BJ (cell line): ENCODE data around the gene USP43. TPM values are rescaled to one million over a fixed set of nuclear protein-coding genes. Genes with fewer than 3 reads are reported as not detected.

Experiments used
- CTCF ChIA-PET: fragments of 350-600 bp; formaldehyde crosslinking; extraction: SDS; loops from one replicate; lab custom pipeline; 2021; ENCODE audit warnings: antibody characterized with exemption, inconsistent platforms; lab: Yijun Ruan, JAX
- POLR2A ChIA-PET: fragments of 300-600 bp; sonication (Branson Sonifier 250); formaldehyde crosslinking; extraction: SDS; loops from one replicate; lab custom pipeline; 2021; ENCODE audit warnings: antibody characterized with exemption; lab: Charles Lee
- DNase-seq: peaks from one replicate; pipeline ENCODE4 v3.0.0-alpha.2; 2011; ENCODE audit warnings: low read depth
- H3K27me3 ChIP-seq: 2 replicates; pipeline ENCODE4 v1.6.0; 2011; ENCODE audit warnings: low read length; ENCODE audit not compliant: control insufficient read depth, insufficient read depth
- H3K36me3 ChIP-seq: 2 replicates; pipeline ENCODE4 v1.5.1; 2011; ENCODE audit warnings: low read length; ENCODE audit not compliant: control insufficient read depth, insufficient read depth
- H3K4me3 ChIP-seq: 2 replicates; pipeline ENCODE4 v1.5.1; 2011; ENCODE audit warnings: low read depth, mild to moderate bottlenecking, control low read depth, low read length
- CTCF ChIP-seq: IDR thresholded peaks from 2 replicates; pipeline ENCODE4 v1.5.1; 2011; ENCODE audit warnings: low read depth, mild to moderate bottlenecking, control low read depth, inconsistent platforms, low read length, moderate library complexity; ENCODE audit not compliant: insufficient read depth
- polyA plus RNA-seq: library from polyadenylated mRNA; depleted of rRNA; stranded (reverse); fragments of >200 nt; gene quantifications from 2 replicates; pipeline ENCODE4 v1.2.3, GENCODE V29; 2011

Gene USP43
- polyA plus RNA-seq, 1 experiment, result 0.23 TPM

GRCh38 chr17:9671559-9671958, 26.2 kb downstream of the USP43 start:
- TF ChIP-seq CTCF, result no peak
- no peak for DNase-seq
- H3K4me3 ChIP-seq, result no peak overlapping the region
- CTCF ChIA-PET, result no interaction called here
- POLR2A ChIA-PET, result no interaction called here
- H3K36me3 ChIP-seq, result no peaks in the 10 kb centered on the region
- H3K27me3 ChIP-seq, result no peaks in the 10 kb centered on the region

- POLR2A ChIA-PET, result no interaction called here
- TF ChIP-seq CTCF, result no peak
- DNase-seq, result no peak
These were observed 26.9 kb downstream of the USP43 start for GRCh38 chr17:9672266-9672665.

GRCh38 chr17:9672691-9673090, 27.4 kb downstream of the USP43 start:
- Histone ChIP-seq H3K4me3 (no peak overlapping the region), H3K27me3 (no peaks in the 10 kb centered on the region), H3K36me3 (no peaks in the 10 kb centered on the region)
- POLR2A ChIA-PET, result no interaction called here
- TF ChIP-seq CTCF, result no peak
- CTCF ChIA-PET, result no interaction called here
- DNase-seq, result no peak

More at GRCh38 chr17:9672266-9672665, 26.9 kb downstream of the USP43 start:
- Histone ChIP-seq H3K4me3 (no peak overlapping the region), H3K27me3 (no peaks in the 10 kb centered on the region), H3K36me3 (no peaks in the 10 kb centered on the region)
- CTCF ChIA-PET, result no interaction called here

DNA sequence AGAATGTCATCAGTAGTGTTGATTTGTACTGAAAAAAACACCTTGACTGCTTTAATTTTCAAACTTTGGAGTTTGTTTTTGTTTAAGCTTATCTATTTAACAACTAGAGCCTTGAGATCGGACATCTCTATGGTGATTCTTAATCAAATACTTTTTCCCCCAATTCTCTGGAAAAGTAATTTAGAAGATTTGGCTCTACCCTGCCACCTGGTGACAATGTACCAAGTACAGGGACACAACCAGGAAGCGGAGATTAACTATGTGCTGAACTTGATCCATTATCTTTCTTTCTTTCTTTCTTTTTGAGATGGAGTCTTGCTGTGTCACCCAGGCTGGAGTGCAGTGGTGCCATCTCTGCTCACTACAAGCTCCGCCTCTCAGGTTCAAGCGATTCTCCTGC, 30.8 kb downstream of the USP43 start:
- TF ChIP-seq CTCF, result peak; percentile 19; the same call in 1 of the 2 replicates
- DNase-seq, result no peak
- ChIA-PET POLR2A (no interaction called here), CTCF (interaction anchor here (1.1 to 5.3 kb wide), 2 partner anchors 18 to 99 kb away, joined by 4 to 32 read pairs; partner anchors contain the start of genes CFAP52 and STX8)
- H3K36me3 ChIP-seq, result no peaks in the 10 kb centered on the region
- H3K4me3 ChIP-seq, result no peak overlapping the region
- no peaks in the 10 kb centered on the region for H3K27me3 ChIP-seq

GRCh38 chr17:9676820-9677310, 31.5 kb downstream of the USP43 start:
- TF ChIP-seq CTCF, result no peak
- H3K4me3 ChIP-seq, result no peak overlapping the region
- no peaks in the 10 kb centered on the region for H3K27me3 ChIP-seq
- DNase-seq, result no peak
- CTCF ChIA-PET, result interaction anchor here (0.6 to 5.3 kb wide), 5 partner anchors 8 to 248 kb away, joined by 3 to 32 read pairs (median 3); partner anchors contain the start of genes CFAP52 and STX8
- POLR2A ChIA-PET, result no interaction called here
- H3K36me3 ChIP-seq, result no peaks in the 10 kb centered on the region
